Tibial artery (tissue), 4 donors: ENCODE results near the gene HOMER1.

Experiments
- DNase-seq, 2 donors: peaks; one replicate each; pipeline ENCODE4 v3.0.0-alpha.2; 2019
- H3K27ac ChIP-seq, 2 donors: fragments of 200-600 bp; sonication (generic) in 1 of 2; 1 replicate in 1 of 2; 2 replicates in 1 of 2; pipeline ENCODE4 v1.5.1; 2018 to 2019; ENCODE audit warnings: mild to moderate bottlenecking in 1 of 2
- H3K27me3 ChIP-seq, 2 donors: fragments of 200-600 bp; sonication (generic) in 1 of 2; one replicate each; pipeline versions ENCODE4 v1.5.1 to v1.6.0; 2016 to 2019
- H3K36me3 ChIP-seq, 3 donors: fragments of 200-600 bp; sonication (generic) in 2 of 3; one replicate each; pipeline ENCODE4 v1.5.1; 2016 to 2019; ENCODE audit warnings: mild to moderate bottlenecking in 2 of 3
- H3K4me1 ChIP-seq, 4 donors: fragments of 200-600 bp; sonication (generic) in 2 of 4; 1 replicate in 3 of 4; 2 replicates in 1 of 4; pipeline ENCODE4 v1.5.1; 2016 to 2019
- H3K4me3 ChIP-seq, 2 donors: fragments of 200-600 bp; sonication (generic) in 1 of 2; 1 replicate in 1 of 2; 2 replicates in 1 of 2; pipeline ENCODE4 v1.5.1; 2018 to 2019; ENCODE audit warnings: mild to moderate bottlenecking in 2 of 2
- H3K9me3 ChIP-seq, 3 donors: fragments of 200-600 bp; sonication (generic) in 1 of 3; one replicate each; pipeline ENCODE4 v1.5.1; 2016 to 2019
- intact Hi-C: fragments of 100-400 bp; cut with DNase I; formaldehyde crosslinking; loops from one replicate; pipeline ENCODE4 v1.15.0; 2023; ENCODE audit warnings: low total_unique reads
- TF ChIP-seq, protein P1 (sequence below), 2 experiments: fragments of 200-600 bp in 1 of 2; fragments of 450-650 bp in 1 of 2; IDR thresholded peaks; one replicate each; pipeline ENCODE4 v1.5.1; 2017 to 2019; ENCODE audit warnings: antibody characterized with exemption in 2 of 2, mild to moderate bottlenecking in 1 of 2, moderate library complexity in 1 of 2

HOMER1 gene

DNA sequence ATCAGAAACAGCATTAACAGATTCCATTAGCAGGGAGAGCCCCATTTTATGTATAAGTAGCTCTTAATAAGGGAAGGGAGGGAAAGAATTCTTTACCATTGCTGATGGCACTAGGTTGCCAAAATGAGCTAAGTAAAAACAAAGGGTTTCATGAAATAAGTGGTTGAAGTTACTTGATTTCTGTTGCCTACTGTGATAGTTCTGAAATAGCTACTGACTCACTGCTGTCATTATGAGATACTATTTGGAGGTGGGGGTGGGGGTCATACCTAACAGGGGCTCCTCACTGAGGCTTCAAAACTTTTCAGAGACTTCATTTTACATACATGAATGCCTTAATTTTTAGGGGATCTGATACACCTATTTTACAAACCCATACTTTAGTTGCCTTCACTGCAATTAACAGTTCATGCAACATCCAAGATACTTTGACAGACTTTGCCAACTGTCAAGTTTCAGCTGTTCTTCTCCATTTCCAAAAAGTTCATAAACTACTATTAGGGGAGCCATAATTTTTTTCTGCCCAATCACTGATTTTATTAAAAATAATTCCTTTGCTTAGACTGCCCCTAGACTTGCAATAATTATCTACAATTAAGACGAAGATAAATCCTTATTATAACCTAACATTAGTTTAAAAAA is 4.6 kb downstream of the HOMER1 start:
- no peaks in the 10 kb centered on the region for H3K27me3 ChIP-seq
- H3K4me3 ChIP-seq = no peak overlapping the region
- no peaks in the 10 kb centered on the region for H3K9me3 ChIP-seq
- peaks cover 0 to 15% (median 7%) of the 10 kb centered on the region in 4 donors for H3K4me1 ChIP-seq
- DNase-seq = no peak
- no peak overlapping the region for H3K27ac ChIP-seq
- TF ChIP-seq, protein P1, sequence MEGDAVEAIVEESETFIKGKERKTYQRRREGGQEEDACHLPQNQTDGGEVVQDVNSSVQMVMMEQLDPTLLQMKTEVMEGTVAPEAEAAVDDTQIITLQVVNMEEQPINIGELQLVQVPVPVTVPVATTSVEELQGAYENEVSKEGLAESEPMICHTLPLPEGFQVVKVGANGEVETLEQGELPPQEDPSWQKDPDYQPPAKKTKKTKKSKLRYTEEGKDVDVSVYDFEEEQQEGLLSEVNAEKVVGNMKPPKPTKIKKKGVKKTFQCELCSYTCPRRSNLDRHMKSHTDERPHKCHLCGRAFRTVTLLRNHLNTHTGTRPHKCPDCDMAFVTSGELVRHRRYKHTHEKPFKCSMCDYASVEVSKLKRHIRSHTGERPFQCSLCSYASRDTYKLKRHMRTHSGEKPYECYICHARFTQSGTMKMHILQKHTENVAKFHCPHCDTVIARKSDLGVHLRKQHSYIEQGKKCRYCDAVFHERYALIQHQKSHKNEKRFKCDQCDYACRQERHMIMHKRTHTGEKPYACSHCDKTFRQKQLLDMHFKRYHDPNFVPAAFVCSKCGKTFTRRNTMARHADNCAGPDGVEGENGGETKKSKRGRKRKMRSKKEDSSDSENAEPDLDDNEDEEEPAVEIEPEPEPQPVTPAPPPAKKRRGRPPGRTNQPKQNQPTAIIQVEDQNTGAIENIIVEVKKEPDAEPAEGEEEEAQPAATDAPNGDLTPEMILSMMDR (IDR thresholded peaks at IDR 0.05) = no peak
- intact Hi-C loops = no loop called here
- H3K36me3 ChIP-seq = no peaks in the 10 kb centered on the region

GRCh38 chr5:79508794-79509193 is 5.1 kb downstream of the HOMER1 start:
- H3K27ac ChIP-seq = no peak overlapping the region
- intact Hi-C loops = no loop called here
- H3K9me3 ChIP-seq = no peaks in the 10 kb centered on the region
- no peaks in the 10 kb centered on the region for H3K27me3 ChIP-seq
- no peaks in the 10 kb centered on the region for H3K36me3 ChIP-seq
- H3K4me1 ChIP-seq = peaks cover 0 to 15% (median 7%) of the 10 kb centered on the region in 4 donors
- no peak overlapping the region for H3K4me3 ChIP-seq
- no peak for DNase-seq
- TF ChIP-seq, protein P1 (IDR thresholded peaks at IDR 0.05) = no peak

GRCh38 chr5:79508354-79508753 is 5.6 kb downstream of the HOMER1 start:
- no peaks in the 10 kb centered on the region for H3K36me3 ChIP-seq
- intact Hi-C loops = no loop called here
- no peaks in the 10 kb centered on the region for H3K27me3 ChIP-seq
- no peak overlapping the region for H3K27ac ChIP-seq
- DNase-seq = no peak
- TF ChIP-seq, protein P1 (IDR thresholded peaks at IDR 0.05) = no peak
- no peaks in the 10 kb centered on the region for H3K9me3 ChIP-seq
- H3K4me3 ChIP-seq = no peak overlapping the region
- peaks cover 0 to 15% (median 7%) of the 10 kb centered on the region in 4 donors for H3K4me1 ChIP-seq

DNA sequence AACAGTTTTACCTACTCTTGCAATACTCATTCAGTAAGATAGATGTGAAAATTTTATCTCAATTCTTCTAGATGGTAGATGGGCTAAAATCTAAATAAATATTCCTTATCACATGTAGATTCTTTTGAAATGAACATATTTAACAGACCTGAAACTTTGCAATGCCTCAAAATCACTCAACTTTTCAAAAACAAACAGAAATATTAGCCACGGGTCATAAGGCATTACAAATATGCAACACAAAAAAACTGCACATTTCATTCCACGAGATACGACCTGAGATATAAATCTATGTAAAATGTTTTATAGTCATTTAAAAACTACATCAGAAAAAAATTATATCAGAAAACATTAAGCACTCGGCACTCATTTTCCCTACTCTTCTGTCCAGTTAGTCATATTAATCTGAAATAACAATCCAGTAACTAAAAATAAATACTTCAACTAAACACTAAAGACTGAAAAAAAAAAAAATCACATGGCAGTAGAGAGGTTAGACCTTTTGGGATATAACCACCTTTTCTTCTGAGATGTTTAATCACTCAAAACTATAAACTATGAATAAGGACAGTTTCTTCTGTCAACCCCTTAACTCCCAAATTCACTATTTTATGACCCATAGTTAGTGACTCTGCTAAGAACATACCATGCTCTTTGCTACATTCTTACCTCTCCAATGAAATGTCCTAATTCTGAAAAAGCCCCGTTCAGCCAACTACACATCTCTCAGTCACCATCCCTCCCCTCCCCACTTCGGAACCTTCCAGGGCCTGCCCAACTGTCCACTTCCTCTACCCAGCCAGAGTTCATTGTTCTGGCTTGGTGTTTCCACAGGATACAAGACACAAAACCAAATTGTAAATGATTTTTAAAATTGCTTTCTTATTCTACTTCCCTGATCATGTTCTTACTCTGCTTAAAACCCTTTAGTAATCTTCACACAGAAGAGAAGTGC is 6.4 kb downstream of the HOMER1 start:
- DNase-seq = no peak
- peaks cover 0 to 9% (median 4%) of the 10 kb centered on the region in 4 donors for H3K4me1 ChIP-seq
- TF ChIP-seq, protein P1 (IDR thresholded peaks at IDR 0.05) = no peak
- intact Hi-C loops = no loop called here
- H3K9me3 ChIP-seq = no peaks in the 10 kb centered on the region
- no peak overlapping the region for H3K27ac ChIP-seq
- H3K27me3 ChIP-seq = no peaks in the 10 kb centered on the region
- no peak overlapping the region for H3K4me3 ChIP-seq
- H3K36me3 ChIP-seq = no peaks in the 10 kb centered on the region

DNA sequence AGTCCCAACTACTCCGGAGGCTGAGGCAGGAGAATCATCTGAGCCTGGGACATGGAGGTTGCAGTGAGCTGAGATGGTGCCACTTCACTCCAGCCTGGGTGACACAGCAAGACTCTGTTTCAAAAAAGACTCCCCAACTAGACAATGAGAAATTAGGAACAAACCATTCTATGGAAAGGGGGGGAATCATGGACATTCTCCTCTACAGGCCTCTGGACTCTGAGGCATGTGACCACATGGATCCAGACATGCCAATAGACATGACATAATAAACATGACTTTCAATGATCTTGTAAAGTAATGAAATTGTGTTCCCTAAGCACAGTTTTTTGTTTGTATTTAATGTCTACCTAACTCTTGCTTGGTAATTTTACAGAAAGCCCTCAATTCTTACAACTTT is 8.8 kb downstream of the HOMER1 start:
- H3K4me1 ChIP-seq = peaks cover 0 to 2% (median 0%) of the 10 kb centered on the region in 4 donors
- TF ChIP-seq, protein P1 (IDR thresholded peaks at IDR 0.05) = no peak
- no peak overlapping the region for H3K27ac ChIP-seq
- no peak for DNase-seq
- H3K36me3 ChIP-seq = no peaks in the 10 kb centered on the region
- H3K27me3 ChIP-seq = no peaks in the 10 kb centered on the region
- no peak overlapping the region for H3K4me3 ChIP-seq
- no peaks in the 10 kb centered on the region for H3K9me3 ChIP-seq
- intact Hi-C loops = no loop called here
